ENCODE measurements around the gene RBM41. TPM values are rescaled to one million over a fixed set of nuclear protein-coding genes. Genes with fewer than 3 reads are reported as not detected.
"Not testable (repeated sequence)": the region's sequence is repeated elsewhere in the genome, so short reads cannot be mapped to it uniquely, and the experiment has no call there.

Gene RBM41
- total RNA-seq, result 14.1 and 17.0 TPM in 2 replicates

- intact Hi-C loops (cut with micrococcal nuclease), result loop anchor here (1.0 to 5.0 kb wide), 5 partner anchors 88 to 973 kb away; partner anchors contain the start of genes ATG4A, DNAAF6, MORC4 and NCBP2L
Observed at GRCh38 chrX:107118322-107119147, at the start of gene RBM41. RBM41 (minus strand) TSS chrX:107118822; CDS start chrX:107118773, 49 bp downstream.

GRCh38 chrX:107168257-107168656, 49.6 kb upstream of the RBM41 start:
- intact Hi-C loops (cut with micrococcal nuclease), result no loop called here

- intact Hi-C loops (cut with micrococcal nuclease), result no loop called here
Observed at GRCh38 chrX:107167163-107167921, 48.7 kb upstream of the RBM41 start.

- intact Hi-C loops (cut with micrococcal nuclease), result not testable (repeated sequence)
Observed at GRCh38 chrX:107157618-107158017, 39.0 kb upstream of the RBM41 start.

GRCh38 chrX:107155621-107156430, 37.2 kb upstream of the RBM41 start:
- intact Hi-C loops (cut with micrococcal nuclease), result not testable (repeated sequence)

GRCh38 chrX:107154787-107155620, 36.4 kb upstream of the RBM41 start:
- intact Hi-C loops (cut with micrococcal nuclease), result no loop called here

- intact Hi-C loops (cut with micrococcal nuclease), result no loop called here
Observed at GRCh38 chrX:107153005-107153404, 34.4 kb upstream of the RBM41 start.

- intact Hi-C loops (cut with micrococcal nuclease), result no loop called here
Observed at GRCh38 chrX:107146670-107147069, 28.0 kb upstream of the RBM41 start.

GRCh38 chrX:107135965-107136307, 17.3 kb upstream of the RBM41 start:
- intact Hi-C loops (cut with micrococcal nuclease), result no loop called here

- intact Hi-C loops (cut with micrococcal nuclease), result no loop called here
Observed at GRCh38 chrX:107135049-107135964, 16.7 kb upstream of the RBM41 start.

GRCh38 chrX:107123750-107124149, 5.1 kb upstream of the RBM41 start:
- intact Hi-C loops (cut with micrococcal nuclease), result no loop called here

- intact Hi-C loops (cut with micrococcal nuclease), result loop anchor here (5.0 kb wide), 2 partner anchors 117 to 658 kb away; partner anchors contain the start of genes MORC4, NCBP2L and TSC22D3
Observed at GRCh38 chrX:107119283-107119682, 661 bp upstream of the RBM41 start.

GRCh38 chrX:107117993-107118321, 665 bp downstream of the RBM41 start:
- intact Hi-C loops (cut with micrococcal nuclease), result loop anchor here (1.0 to 5.0 kb wide), 5 partner anchors 88 to 973 kb away; partner anchors contain the start of genes ATG4A, DNAAF6, MORC4 and NCBP2L

GRCh38 chrX:107107459-107107858, 11.2 kb downstream of the RBM41 start:
- intact Hi-C loops (cut with micrococcal nuclease), result no loop called here

- intact Hi-C loops (cut with micrococcal nuclease), result no loop called here
Observed at GRCh38 chrX:107102980-107103379, 15.6 kb downstream of the RBM41 start.

GRCh38 chrX:107076158-107076557, 42.5 kb downstream of the RBM41 start:
- intact Hi-C loops (cut with micrococcal nuclease), result no loop called here

GRCh38 chrX:107057731-107058130, 60.9 kb downstream of the RBM41 start:
- intact Hi-C loops (cut with micrococcal nuclease), result not testable (repeated sequence)

GRCh38 chrX:107054978-107055377, 63.6 kb downstream of the RBM41 start:
- intact Hi-C loops (cut with micrococcal nuclease), result no loop called here

GRCh38 chrX:107050195-107050709, 68.4 kb downstream of the RBM41 start:
- intact Hi-C loops (cut with micrococcal nuclease), result no loop called here
